GM18861 (cell line): ENCODE measurements around the gene STX17.
"Not testable (repeated sequence)": the region's sequence is repeated elsewhere in the genome, so short reads cannot be mapped to it uniquely, and the experiment has no call there.

Source experiments
- ATAC-seq: cut with Tn5 transposase; IDR thresholded peaks from one replicate; pipeline ENCODE4 v1.9.1; 2021; ENCODE audit not compliant: unreplicated experiment

The STX17 gene

DNA sequence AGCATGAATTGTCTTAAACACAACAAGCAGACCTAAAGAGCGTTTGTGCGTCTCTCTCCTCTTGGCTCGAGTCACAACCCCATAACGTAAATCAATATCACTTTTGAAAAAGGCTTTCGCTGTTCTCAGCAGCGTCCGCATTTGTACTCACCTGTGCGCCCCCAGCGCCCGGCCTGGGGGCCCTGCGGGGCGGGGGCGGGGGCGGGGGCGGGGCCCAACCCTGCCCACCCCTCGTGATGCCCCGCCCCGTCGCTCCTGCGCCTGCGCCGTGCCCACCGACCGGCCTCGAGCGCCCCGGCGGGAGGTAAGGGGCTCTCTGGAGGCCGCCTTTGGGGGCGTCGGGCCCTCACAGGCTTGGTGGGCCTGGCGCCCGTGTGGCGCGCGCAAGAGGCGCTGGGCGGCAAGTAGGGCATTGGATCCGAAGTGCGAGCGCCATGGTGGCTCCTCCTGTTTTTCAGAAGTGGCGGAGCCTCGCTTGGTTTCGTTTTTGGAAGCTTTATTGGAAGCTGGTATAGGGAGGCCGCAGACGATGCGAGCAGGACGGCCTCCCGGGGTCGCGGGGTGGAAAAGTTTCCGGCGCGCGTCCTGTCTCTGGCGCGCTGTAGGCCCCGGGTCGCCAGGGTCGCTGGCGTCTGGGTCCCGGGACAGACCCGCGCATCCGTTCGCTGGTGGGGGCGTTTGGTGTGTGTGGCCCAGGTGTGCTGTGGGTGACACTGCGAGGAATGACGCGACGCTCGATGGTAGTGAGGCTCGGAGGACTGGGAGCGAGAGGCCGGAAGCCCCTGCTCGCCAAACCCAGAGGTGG is at the start of gene STX17:
Gene STX17, plus strand, starts transcription at position 252 of the 805 bp plus-strand sequence. CDS start 8,586 bp downstream, outside the sequence.
- peak; percentile 72 for ATAC-seq

DNA sequence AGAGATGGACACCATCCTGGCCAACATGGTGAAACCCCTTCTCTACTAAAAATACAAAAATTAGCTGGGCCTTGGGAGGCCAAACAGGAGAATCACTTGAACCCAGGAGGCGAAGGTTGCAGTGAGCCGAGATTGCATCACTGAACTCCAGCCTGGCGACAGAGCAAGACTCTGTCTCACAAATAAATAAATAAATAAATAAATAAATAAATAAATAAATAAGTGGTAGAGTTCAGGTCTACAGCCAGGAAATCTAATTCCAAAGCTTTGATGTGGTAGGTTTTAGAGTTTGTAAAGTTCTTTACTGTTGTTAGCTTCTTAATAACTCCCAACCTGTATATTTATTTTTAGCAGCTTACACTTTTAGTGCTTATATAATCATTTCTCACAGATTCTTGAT is 48.9 kb upstream of the STX17 start:
- ATAC-seq, result not testable (repeated sequence)

GRCh38 chr9:99858087-99858486 is 48.4 kb upstream of the STX17 start:
- ATAC-seq, result no peak

GRCh38 chr9:99859243-99859980 is 47.0 kb upstream of the STX17 start:
- no peak for ATAC-seq

DNA sequence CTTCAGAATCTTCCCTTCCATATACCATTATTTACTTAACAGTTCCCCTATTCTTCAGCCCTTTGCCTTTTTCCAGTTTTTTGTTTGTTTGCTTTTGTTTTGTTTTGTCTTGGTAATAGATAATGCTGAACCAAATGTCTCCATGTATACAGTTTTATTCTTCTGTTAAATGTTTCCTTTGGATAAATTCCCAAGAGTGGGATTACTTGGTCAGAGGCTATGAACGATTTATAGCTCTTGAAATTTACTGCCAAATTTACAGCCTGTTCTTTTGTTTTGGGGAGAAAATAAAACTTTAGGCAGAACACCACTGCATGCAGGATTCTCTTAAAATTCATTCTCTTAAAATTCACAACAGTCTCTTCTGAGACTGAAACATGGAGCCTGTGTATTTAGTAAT is 46.2 kb upstream of the STX17 start:
- no peak for ATAC-seq

GRCh38 chr9:99863955-99864354 is 42.5 kb upstream of the STX17 start:
- ATAC-seq, result no peak

DNA sequence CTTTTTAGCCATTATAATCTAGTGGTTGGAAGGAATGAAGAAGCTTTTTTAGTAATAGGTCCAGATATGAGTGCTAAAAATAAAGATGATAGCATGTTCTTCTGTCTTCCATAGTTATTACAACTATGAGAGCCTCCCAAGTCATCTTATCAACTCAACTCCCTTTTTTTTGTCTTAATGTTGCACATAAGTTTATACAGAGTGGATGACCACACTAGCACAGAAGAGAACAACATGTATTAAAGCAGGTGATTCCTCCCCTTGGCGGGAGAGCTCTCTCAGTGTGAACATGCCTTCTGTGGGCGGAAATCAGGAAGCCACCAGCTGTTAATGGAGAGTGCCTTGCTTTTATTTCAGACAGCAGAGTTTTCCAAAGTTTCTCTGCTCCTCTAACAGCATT is 40.1 kb upstream of the STX17 start:
- ATAC-seq, result no peak

DNA sequence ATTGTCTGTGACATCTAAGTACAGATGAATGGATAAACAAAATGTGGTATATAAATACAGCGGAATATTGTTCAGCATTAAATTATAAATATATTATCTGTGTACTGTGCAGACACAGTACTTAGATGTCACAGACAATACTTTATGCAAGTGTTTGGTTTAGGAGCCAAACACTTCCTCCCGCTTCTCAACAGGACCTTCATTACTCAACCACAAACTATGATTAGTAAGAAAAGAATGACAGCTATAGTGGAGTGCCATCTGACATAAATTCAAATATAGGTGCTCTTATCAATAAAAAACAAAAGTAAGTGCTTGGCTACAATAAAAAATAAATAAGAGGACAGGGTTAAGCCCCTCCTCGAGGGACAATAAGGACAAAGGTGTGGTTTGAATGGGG is 38.9 kb upstream of the STX17 start:
- no peak for ATAC-seq

GRCh38 chr9:99867968-99868367 is 38.5 kb upstream of the STX17 start:
- ATAC-seq, result no peak

DNA sequence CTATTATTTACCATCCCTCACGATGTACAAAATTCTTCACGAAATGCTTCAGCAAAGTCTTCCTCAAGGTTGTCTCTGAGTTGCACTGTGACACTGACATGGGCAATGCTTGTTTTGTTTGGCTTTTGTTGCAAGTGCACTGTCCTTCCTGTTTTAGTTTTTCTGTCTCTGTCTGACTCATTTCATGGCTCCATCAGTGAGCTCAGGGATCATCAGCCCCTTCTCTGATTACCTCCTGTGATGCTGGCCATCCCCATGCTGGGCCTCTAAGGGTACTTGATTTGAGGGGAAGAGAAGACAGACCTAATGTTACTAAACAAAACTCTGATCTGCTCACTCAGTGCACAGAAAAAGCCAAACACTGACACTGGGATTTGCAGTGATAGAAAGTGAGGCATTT is 37.6 kb upstream of the STX17 start:
- ATAC-seq, result peak; percentile 80

- no peak for ATAC-seq
Observed at GRCh38 chr9:99870126-99870525, 36.3 kb upstream of the STX17 start.

GRCh38 chr9:99873531-99873930 is 32.9 kb upstream of the STX17 start:
- ATAC-seq, result no peak

DNA sequence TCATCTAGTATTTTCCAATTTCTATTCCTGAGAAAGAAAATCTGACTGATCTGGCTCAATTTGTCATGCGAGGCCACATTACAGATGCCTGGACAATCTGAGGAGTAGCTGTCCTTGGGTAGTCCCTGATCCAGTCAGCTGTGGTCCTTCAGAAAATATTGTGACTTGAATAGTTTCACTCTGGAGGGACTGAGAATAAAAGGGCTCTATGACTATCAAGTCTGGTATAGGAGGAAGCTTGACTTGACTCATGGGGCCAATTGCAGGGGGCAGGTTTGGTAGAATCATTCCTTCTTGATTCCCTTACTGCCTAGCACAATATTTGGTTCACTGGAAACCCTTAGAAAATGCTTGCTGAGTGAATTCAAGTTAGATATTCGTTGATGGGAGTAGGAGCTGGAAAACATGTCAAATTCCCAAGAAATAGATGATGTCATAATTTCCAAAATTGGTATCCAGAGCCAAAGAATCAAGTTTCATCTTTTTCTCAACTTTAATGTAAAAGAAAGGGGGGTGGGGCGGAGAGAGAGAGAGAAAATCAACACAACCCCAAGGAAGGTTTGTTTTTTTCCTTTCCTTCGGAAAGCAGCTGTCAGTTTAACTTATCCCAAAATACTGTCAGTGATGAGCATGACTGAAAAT is 32.4 kb upstream of the STX17 start:
- ATAC-seq, result no peak

GRCh38 chr9:99876190-99876589 is 30.3 kb upstream of the STX17 start:
- ATAC-seq, result no peak

DNA sequence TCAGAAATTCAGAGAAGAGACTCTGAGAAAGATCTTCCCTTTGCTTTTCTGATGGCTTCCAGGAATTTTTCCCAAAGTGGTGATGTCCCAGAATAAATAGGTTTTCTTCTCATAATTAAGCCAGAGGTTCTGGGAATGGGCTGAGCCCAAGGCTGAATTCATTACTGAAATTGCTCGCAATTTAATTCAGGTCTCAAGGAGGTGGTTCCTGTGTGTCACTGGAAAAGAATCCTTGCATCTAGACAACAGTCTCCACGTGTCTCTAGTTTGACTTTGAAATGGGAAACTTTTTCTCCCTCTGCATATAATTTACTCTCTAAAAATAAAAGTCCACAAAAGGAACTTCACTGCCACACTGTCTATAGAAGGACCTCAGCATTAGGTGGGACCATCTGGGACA is 27.8 kb upstream of the STX17 start:
- no peak for ATAC-seq

- ATAC-seq, result no peak
Observed at GRCh38 chr9:99881769-99882168, 24.7 kb upstream of the STX17 start.

- no peak for ATAC-seq
Observed at GRCh38 chr9:99885747-99886146, 20.7 kb upstream of the STX17 start.

DNA sequence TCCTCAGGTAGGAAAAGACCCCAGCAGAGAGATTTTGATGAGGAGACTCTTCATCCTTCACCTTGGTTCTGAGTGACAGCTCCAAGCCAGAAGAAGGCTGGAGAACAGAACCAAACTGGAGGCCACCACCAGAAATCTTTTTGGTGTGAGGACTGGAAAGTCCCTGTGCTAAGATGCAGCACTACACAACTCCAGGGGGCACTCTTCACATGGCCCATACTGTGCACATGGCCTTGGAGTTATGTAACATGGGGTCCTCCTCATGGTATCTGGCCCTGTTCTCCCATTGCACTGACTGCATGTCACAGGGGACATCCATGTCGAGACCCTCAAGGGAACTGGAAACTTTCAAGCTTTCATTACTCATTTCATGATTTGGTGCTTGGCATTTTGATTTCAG is 17.3 kb upstream of the STX17 start:
- no peak for ATAC-seq

- ATAC-seq, result no peak
Observed at GRCh38 chr9:99894826-99895225, 11.6 kb upstream of the STX17 start.

GRCh38 chr9:99895510-99895909 is 10.9 kb upstream of the STX17 start:
- no peak for ATAC-seq

DNA sequence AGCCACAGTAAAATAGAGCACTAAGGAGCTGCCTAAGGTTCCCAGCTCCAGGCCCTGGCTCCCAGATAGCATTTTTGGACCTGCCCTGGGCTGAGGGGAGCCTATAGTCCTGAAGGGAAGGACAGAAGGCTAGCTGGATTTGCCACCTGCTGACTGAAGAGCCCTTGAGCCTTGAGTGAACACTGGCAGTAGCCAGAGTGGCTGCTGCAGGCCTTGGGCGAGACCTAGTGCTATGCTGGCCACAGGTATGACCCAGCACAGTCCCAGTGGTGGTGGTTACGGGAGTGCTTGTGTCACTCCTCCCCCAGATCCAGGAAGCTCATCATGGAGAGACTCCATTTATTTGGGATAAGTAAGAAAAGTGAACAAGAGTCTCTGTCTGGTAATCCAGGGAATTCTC is 10.3 kb upstream of the STX17 start:
- no peak for ATAC-seq

DNA sequence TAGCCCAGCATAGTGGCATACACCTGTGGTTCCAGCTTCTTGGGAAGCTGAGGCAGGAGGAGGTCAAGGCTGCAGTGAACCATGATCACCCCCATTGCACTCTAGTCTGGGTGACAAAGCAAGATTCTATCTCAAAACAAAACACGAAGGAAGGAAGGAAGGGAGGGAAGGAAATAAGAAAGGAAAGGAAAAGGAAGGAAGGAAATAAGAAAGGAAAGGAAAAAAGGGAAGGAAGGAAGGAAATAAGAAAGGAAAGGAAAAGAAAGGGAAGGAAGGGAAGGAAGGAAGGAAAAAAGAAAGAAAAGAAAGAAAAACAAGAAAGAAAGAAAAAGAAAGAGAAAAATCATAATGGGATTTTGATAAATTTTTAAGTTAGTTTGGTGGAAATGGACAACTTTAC is 3.1 kb upstream of the STX17 start:
- no peak for ATAC-seq
